ENCODE data around the gene EFR3B.

The EFR3B gene

DNA sequence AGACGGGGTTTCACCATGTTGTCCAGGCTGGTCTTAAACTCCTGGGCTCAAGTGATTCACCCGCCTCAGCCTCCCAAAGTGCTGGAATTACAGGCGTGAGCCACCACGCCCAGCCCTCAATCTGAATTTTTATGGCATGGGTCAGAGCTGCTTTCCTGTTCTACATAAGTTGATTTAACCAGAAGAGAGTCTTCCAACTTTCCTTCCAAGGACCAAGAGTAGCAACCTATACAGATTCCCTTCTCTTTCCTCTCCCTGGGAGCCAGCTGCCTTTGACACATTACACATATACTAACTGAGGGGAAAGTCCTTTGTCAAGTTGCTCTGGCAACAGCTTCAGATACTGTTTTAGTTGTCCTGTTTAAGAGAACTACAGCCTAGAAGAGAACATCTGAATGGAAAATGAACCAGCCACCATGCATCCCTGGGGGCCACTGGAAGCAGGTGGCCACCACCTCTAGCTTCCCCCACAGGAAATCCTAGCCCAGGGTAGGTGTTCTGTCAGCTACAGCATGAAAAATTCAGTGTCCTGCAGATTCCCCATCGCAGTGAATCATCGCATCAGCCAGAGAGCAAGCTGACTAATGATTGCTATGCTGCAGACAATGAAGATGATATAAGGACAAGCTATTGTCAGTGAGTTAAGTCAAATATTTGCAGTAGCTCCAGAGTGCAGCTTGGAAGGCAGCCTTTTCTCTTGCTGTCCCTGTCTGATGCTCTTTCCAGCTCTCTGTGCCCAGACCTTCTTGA is 63.6 kb downstream of the EFR3B start:
- TF ChIP-seq, protein P1, sequence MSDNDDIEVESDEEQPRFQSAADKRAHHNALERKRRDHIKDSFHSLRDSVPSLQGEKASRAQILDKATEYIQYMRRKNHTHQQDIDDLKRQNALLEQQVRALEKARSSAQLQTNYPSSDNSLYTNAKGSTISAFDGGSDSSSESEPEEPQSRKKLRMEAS (IDR thresholded peaks at IDR 0.05; ENCODE audit: low read depth, low read length), result no peak
- TF ChIP-seq, protein P2, sequence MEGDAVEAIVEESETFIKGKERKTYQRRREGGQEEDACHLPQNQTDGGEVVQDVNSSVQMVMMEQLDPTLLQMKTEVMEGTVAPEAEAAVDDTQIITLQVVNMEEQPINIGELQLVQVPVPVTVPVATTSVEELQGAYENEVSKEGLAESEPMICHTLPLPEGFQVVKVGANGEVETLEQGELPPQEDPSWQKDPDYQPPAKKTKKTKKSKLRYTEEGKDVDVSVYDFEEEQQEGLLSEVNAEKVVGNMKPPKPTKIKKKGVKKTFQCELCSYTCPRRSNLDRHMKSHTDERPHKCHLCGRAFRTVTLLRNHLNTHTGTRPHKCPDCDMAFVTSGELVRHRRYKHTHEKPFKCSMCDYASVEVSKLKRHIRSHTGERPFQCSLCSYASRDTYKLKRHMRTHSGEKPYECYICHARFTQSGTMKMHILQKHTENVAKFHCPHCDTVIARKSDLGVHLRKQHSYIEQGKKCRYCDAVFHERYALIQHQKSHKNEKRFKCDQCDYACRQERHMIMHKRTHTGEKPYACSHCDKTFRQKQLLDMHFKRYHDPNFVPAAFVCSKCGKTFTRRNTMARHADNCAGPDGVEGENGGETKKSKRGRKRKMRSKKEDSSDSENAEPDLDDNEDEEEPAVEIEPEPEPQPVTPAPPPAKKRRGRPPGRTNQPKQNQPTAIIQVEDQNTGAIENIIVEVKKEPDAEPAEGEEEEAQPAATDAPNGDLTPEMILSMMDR (IDR thresholded peaks at IDR 0.05; ENCODE audit: low read depth, low read length), result no peak
- TF ChIP-seq MYC (IDR thresholded peaks at IDR 0.05; ENCODE audit: low read depth, low read length) (no peak), POLR2A (IDR thresholded peaks at IDR 0.05; ENCODE audit: extremely low read depth, insufficient read length) (no peak)
- DNase-seq (ENCODE audit: low read depth), result no peak
- H3K4me3 ChIP-seq (ENCODE audit: low read depth, low read length), result no peak overlapping the region

DNA sequence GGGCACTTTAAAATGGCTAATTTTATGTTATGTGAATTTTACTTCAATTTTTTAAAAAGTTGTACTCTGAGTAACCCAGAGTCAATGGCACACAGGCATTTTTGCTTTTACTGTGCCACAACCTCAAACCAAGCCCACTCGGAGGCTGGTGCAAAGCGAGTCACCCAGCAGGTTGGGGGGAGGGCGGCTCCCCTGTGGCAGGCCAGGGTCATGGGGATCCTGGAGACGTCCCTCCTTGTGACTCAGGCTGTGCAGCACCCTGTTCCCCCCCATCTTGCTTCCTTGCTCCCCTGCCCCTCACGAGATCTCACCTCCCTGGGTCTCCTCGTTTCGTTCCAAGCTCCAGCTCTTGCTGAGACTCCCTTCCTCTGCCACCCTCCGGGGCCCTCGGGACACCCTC is 67.9 kb downstream of the EFR3B start:
- H3K4me3 ChIP-seq (ENCODE audit: low read depth, low read length), result no peak overlapping the region
- TF ChIP-seq, protein P2 (IDR thresholded peaks at IDR 0.05; ENCODE audit: low read depth, low read length), result no peak
- no peak for TF ChIP-seq POLR2A (IDR thresholded peaks at IDR 0.05; ENCODE audit: extremely low read depth, insufficient read length)
- TF ChIP-seq, protein P1 (IDR thresholded peaks at IDR 0.05; ENCODE audit: low read depth, low read length), result no peak
- no peak for TF ChIP-seq MYC (IDR thresholded peaks at IDR 0.05; ENCODE audit: low read depth, low read length)
- DNase-seq (ENCODE audit: low read depth), result no peak

DNA sequence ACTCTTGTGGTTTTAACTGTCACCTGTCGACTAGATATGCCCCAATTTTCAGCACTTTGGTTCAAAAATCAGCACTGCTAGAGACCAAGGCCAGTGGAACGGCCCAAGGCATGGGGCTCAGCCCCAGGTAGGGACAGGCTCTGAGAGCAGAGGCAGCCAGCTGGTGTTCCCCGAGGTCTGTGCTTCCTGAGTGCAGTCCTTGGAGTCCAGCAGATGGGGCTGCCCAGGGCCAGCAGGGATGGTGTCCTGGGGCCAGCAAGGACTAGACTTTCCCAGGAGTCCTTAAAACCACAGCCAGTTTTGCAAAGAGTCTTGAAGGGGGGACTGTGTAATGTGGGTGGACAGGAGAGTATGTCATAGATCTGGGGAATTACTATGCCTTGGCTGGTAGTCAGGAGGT is 70.2 kb downstream of the EFR3B start:
- no peak for TF ChIP-seq POLR2A (IDR thresholded peaks at IDR 0.05; ENCODE audit: extremely low read depth, insufficient read length)
- TF ChIP-seq MYC (IDR thresholded peaks at IDR 0.05; ENCODE audit: low read depth, low read length), result no peak
- TF ChIP-seq, protein P1 (IDR thresholded peaks at IDR 0.05; ENCODE audit: low read depth, low read length), result no peak
- TF ChIP-seq, protein P2 (IDR thresholded peaks at IDR 0.05; ENCODE audit: low read depth, low read length), result no peak
- no peak for DNase-seq (ENCODE audit: low read depth)
- H3K4me3 ChIP-seq (ENCODE audit: low read depth, low read length), result no peak overlapping the region

DNA sequence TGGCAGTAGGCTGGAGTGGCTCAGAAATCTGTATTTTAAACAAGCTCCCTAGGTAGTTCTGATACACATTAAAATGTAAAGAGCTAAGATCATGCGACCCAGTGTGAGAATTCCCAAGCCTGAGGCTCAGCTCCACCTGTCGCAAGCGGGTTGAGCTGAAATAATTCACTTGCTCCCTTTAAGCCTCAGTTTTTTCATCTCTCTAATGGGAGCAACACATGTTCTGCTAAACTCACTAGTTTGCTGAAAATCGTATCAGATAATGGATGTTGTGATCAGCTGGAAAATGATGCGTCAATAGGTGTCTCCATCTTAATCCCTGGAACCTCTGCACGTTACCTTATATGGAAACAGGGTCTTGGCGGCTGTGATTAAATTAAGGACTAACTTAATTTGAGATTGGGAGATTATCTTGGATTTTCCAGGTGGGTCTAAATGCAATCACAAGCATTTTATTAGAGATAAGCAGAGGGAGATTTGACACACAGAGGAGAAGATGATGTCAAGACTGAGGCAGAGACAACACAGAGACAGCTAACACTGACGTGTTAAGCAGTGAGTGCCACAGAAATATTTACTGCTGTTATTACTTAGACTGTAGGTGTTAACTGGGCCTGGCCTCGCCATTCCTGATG is 73.5 kb downstream of the EFR3B start:
- TF ChIP-seq, protein P1 (IDR thresholded peaks at IDR 0.05; ENCODE audit: low read depth, low read length), result no peak
- TF ChIP-seq MYC (IDR thresholded peaks at IDR 0.05; ENCODE audit: low read depth, low read length) (no peak), POLR2A (IDR thresholded peaks at IDR 0.05; ENCODE audit: extremely low read depth, insufficient read length) (no peak)
- TF ChIP-seq, protein P2 (IDR thresholded peaks at IDR 0.05; ENCODE audit: low read depth, low read length), result no peak
- DNase-seq (ENCODE audit: low read depth), result no peak
- H3K4me3 ChIP-seq (ENCODE audit: low read depth, low read length), result no peak overlapping the region

DNA sequence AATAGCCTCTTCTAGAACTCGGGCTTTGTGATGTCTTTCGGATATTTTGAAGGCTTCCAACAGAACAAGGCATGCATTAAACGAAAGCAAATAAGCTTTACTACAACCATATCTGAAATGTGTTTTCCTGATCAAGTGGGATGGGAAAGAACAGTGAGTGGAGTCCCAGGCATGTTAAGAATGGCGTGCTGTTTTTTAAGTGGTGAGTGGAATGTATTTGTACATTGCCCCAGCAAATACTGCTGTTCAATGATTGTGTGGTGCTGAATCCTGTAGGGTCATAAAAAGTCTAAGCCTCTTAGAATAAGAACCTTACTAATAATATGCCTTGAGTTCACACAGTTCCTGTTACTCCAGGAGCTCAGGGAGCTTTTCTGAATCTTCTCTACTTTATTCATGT is 74.0 kb downstream of the EFR3B start:
- TF ChIP-seq, protein P1 (IDR thresholded peaks at IDR 0.05; ENCODE audit: low read depth, low read length), result no peak
- no peak for TF ChIP-seq POLR2A (IDR thresholded peaks at IDR 0.05; ENCODE audit: extremely low read depth, insufficient read length)
- TF ChIP-seq MYC (IDR thresholded peaks at IDR 0.05; ENCODE audit: low read depth, low read length), result no peak
- TF ChIP-seq, protein P2 (IDR thresholded peaks at IDR 0.05; ENCODE audit: low read depth, low read length), result no peak
- no peak overlapping the region for H3K4me3 ChIP-seq (ENCODE audit: low read depth, low read length)
- DNase-seq (ENCODE audit: low read depth), result peak; percentile 25

All from NB4 (cell line).